Natural killer cell (primary cell): Measurements from ENCODE around the gene KHSRP. TPM values are rescaled to one million over a fixed set of nuclear protein-coding genes. Genes with fewer than 3 reads are reported as not detected.

Source experiments
- ATAC-seq, 3 donors: fragments of 150-1000 bp in 2 of 3; fragments of 200-7000 bp in 1 of 3; cut with Tn5 transposase; 1 replicate in 1 of 3; 2 replicates in 2 of 3; pipeline ENCODE4 v1.10.0; 2021; ENCODE audit warnings: mild to moderate bottlenecking in 2 of 3, moderate library complexity in 2 of 3
- DNase-seq, 2 donors: peaks; one replicate each; pipeline versions ENCODE4 v3.0.0 to v3.0.0-alpha.2; 2013 to 2021; ENCODE audit warnings: mixed read lengths in 1 of 2
- H3K27ac ChIP-seq: one replicate; pipeline ENCODE4 v1.5.1; 2013; ENCODE audit warnings: mild to moderate bottlenecking, low read length
- H3K27me3 ChIP-seq: one replicate; pipeline ENCODE4 v1.6.1; 2013; ENCODE audit warnings: low read length; ENCODE audit not compliant: control insufficient read depth, insufficient read depth
- H3K36me3 ChIP-seq: one replicate; pipeline ENCODE4 v1.6.1; 2013; ENCODE audit warnings: low read length; ENCODE audit not compliant: control insufficient read depth, insufficient read depth
- H3K4me1 ChIP-seq: one replicate; pipeline ENCODE4 v1.6.1; 2013; ENCODE audit warnings: low read length; ENCODE audit not compliant: control insufficient read depth, insufficient read depth
- H3K4me3 ChIP-seq: one replicate; pipeline ENCODE4 v1.5.1; 2013; ENCODE audit warnings: low read length
- H3K9me3 ChIP-seq: one replicate; pipeline ENCODE4 v1.6.1; 2013; ENCODE audit warnings: low read length; ENCODE audit not compliant: control insufficient read depth, insufficient read depth
- H3K27ac Mint-ChIP-seq, 2 donors: one replicate each; pipeline ENCODE4 v1.8.0; 2022; ENCODE audit warnings: mild to moderate bottlenecking in 2 of 2, mixed read lengths in 2 of 2, moderate library complexity in 1 of 2
- H3K27me3 Mint-ChIP-seq, 2 donors: one replicate each; pipeline ENCODE4 v1.8.0; 2022; ENCODE audit warnings: low read depth in 2 of 2, mixed read lengths in 2 of 2
- H3K36me3 Mint-ChIP-seq: one replicate; pipeline ENCODE4 v1.8.0; 2022; ENCODE audit warnings: mixed read lengths
- H3K4me1 Mint-ChIP-seq, 2 donors: one replicate each; pipeline ENCODE4 v1.8.0; 2022; ENCODE audit warnings: mixed read lengths in 2 of 2
- H3K4me3 Mint-ChIP-seq: one replicate; pipeline ENCODE4 v1.8.0; 2022; ENCODE audit warnings: mild to moderate bottlenecking, moderate library complexity, mixed read lengths
- H3K9me3 Mint-ChIP-seq, 2 donors: one replicate each; pipeline ENCODE4 v1.8.0; 2022; ENCODE audit warnings: mixed read lengths in 2 of 2
- CTCF ChIP-seq: fragments of 200-600 bp; IDR thresholded peaks from one replicate; pipeline ENCODE4 v1.8.0; 2022; ENCODE audit warnings: antibody characterized with exemption
- WGBS: methylation state at CpG from one replicate; pipeline ENCODE4 v1.1.7; 2013; ENCODE audit warnings: missing lambda C conversion rate; ENCODE audit not compliant: insufficient coverage; 5-methylcytosine and 5-hydroxymethylcytosine counted together
- intact Hi-C: fragments of 100-400 bp; cut with micrococcal nuclease; formaldehyde crosslinking; loops from one replicate; pipeline ENCODE4 v1.14.2; 2022
- total RNA-seq, 4 donors: library from RNA; stranded (reverse); fragments of 120-200 nt in 1 of 4; gene quantifications; one replicate each; pipeline versions ENCODE4 v1.2.3 to v1.2.4, GENCODE V29; 2013 to 2022

The KHSRP gene
- total RNA-seq, 3 donors from 2014 or later (not counting 1 experiment from before 2014, with no cell fraction given): 160 to 192 (median 165) TPM

- H3K4me1 ChIP-seq: peaks cover 15% of the 10 kb centered on the region
- H3K36me3 ChIP-seq: peaks cover 19% of the 10 kb centered on the region
- peaks cover 2 to 21% of the 10 kb centered on the region in 2 donors for H3K4me1 Mint-ChIP-seq
- peaks cover 0 to 4% of the 10 kb centered on the region in 2 donors for H3K27me3 Mint-ChIP-seq
- WGBS: 93% methylated on average over 8 of the region's 8 CpGs
- no peak for DNase-seq
- H3K27me3 ChIP-seq: peaks cover 6% of the 10 kb centered on the region
- no peak overlapping the region for H3K4me3 ChIP-seq
- no peaks in the 10 kb centered on the region for H3K9me3 ChIP-seq
- no peak overlapping the region for H3K4me3 Mint-ChIP-seq
- TF ChIP-seq CTCF: no peak
- intact Hi-C loops: no loop called here
- no peak overlapping the region for H3K27ac ChIP-seq
- H3K9me3 Mint-ChIP-seq: no peaks in the 10 kb centered on the region
- H3K27ac Mint-ChIP-seq: peak overlapping the region in 1 of 2 donors; percentile 7
- no peaks in the 10 kb centered on the region for H3K36me3 Mint-ChIP-seq
- no peak for ATAC-seq
Measured at GRCh38 chr19:6465663-6466062, 41.1 kb upstream of the KHSRP start.

- Mint-ChIP-seq H3K9me3 (no peaks in the 10 kb centered on the region), H3K4me1 (peaks cover 8 to 27% of the 10 kb centered on the region in 2 donors), H3K27me3 (peaks cover 0 to 4% of the 10 kb centered on the region in 2 donors), H3K27ac (peak overlapping the region in 1 of 2 donors; percentile 7), H3K4me3 (no peak overlapping the region), H3K36me3 (no peaks in the 10 kb centered on the region)
- peaks cover 16% of the 10 kb centered on the region for H3K36me3 ChIP-seq
- DNase-seq (no peak), ATAC-seq (no peak)
- intact Hi-C loops: no loop called here
- peaks cover 17% of the 10 kb centered on the region for H3K4me1 ChIP-seq
- H3K9me3 ChIP-seq: no peaks in the 10 kb centered on the region
- H3K4me3 ChIP-seq: no peak overlapping the region
- 78% methylated on average over 9 of the region's 9 CpGs for WGBS
- no peak overlapping the region for H3K27ac ChIP-seq
- TF ChIP-seq CTCF: no peak
- H3K27me3 ChIP-seq: peaks cover 6% of the 10 kb centered on the region
Measured at GRCh38 chr19:6465006-6465405, 40.4 kb upstream of the KHSRP start.

GRCh38 chr19:6464070-6464873, 39.7 kb upstream of the KHSRP start, which contains the start of gene CRB3:
TSS of gene CRB3 (plus strand) at chr19:6464271. CDS start at chr19:6464702, 431 bp downstream.
- Mint-ChIP-seq H3K9me3 (no peaks in the 10 kb centered on the region), H3K27ac (peak within 1 kb of the TSS in 1 of 2 donors; percentile 7), H3K4me1 (peaks cover 11 to 30% of the 10 kb centered on the region in 2 donors), H3K4me3 (no peak within 1 kb of the TSS), H3K27me3 (peaks cover 0 to 4% of the 10 kb centered on the region in 2 donors), H3K36me3 (no peaks in the 10 kb centered on the region)
- H3K27me3 ChIP-seq: peaks cover 6% of the 10 kb centered on the region
- H3K27ac ChIP-seq: no peak within 1 kb of the TSS
- no peak for ATAC-seq
- WGBS: 14% methylated on average over 65 of the region's 65 CpGs
- peaks cover 22% of the 10 kb centered on the region for H3K4me1 ChIP-seq
- intact Hi-C loops: no loop called here
- H3K4me3 ChIP-seq: no peak within 1 kb of the TSS
- peaks cover 9% of the 10 kb centered on the region for H3K36me3 ChIP-seq
- DNase-seq: peak in 1 of 2 donors; percentile 70
- no peak for TF ChIP-seq CTCF
- no peaks in the 10 kb centered on the region for H3K9me3 ChIP-seq
